Measurements from ENCODE around the gene SLC25A39. TPM values are rescaled to one million over a fixed set of nuclear protein-coding genes. Genes with fewer than 3 reads are reported as not detected.

SLC25A39 gene
- total RNA-seq, 4 donors from 2014 or later = 93.2 to 148 (median 107) TPM

DNA sequence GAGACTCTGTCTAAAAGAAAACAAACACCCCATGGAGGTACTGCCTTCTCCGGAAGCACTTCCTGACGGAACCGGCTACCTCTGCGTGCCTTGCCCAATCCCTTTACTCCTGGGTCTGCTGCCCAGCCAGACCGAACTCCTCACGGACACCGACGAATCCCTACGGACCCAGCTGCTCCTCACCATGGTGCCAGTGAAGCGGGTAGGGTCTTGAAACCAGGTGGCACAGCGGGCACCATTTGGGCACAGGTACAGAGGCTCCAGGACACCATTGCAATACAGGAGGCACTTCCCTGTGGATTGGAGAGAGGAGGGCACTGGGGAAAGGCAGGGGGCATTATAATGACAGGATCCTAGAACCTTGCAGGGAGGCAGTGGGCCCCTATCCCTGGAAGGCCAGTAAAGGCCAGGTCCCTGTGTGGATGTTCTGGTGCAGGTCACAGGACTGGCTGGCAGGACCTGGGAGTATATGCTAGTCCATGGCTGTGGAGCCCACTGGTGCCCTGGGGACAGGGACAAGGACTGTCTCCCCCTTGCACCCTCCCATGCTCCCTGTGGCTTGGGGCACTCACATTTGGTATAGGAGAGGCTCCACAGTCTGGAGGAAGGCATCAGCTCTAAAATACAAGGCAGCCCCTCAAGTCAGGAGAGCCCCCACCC, 2.3 kb downstream of the SLC25A39 start:
- Histone ChIP-seq H3K4me3 (no peak overlapping the region), H3K9me3 (no peaks in the 10 kb centered on the region), H3K27me3 (peaks cover 0 to 10% (median 0%) of the 10 kb centered on the region in 4 donors), H3K27ac (no peak overlapping the region), H3K36me3 (peaks cover 23 to 46% (median 32%) of the 10 kb centered on the region in 3 donors), H3K4me1 (peaks cover 22 to 44% (median 26%) of the 10 kb centered on the region in 3 donors)
- 91% methylated on average over 9 of the region's 11 CpGs; no CpG with 5 or more reads in 1 of the 2 donors for WGBS, 2 donors
- no peak for DNase-seq
- no peak for TF ChIP-seq POLR2A (IDR thresholded peaks at IDR 0.05)
- TF ChIP-seq, protein P1, sequence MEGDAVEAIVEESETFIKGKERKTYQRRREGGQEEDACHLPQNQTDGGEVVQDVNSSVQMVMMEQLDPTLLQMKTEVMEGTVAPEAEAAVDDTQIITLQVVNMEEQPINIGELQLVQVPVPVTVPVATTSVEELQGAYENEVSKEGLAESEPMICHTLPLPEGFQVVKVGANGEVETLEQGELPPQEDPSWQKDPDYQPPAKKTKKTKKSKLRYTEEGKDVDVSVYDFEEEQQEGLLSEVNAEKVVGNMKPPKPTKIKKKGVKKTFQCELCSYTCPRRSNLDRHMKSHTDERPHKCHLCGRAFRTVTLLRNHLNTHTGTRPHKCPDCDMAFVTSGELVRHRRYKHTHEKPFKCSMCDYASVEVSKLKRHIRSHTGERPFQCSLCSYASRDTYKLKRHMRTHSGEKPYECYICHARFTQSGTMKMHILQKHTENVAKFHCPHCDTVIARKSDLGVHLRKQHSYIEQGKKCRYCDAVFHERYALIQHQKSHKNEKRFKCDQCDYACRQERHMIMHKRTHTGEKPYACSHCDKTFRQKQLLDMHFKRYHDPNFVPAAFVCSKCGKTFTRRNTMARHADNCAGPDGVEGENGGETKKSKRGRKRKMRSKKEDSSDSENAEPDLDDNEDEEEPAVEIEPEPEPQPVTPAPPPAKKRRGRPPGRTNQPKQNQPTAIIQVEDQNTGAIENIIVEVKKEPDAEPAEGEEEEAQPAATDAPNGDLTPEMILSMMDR (IDR thresholded peaks at IDR 0.05) = no peak
- intact Hi-C loops (cut with DNase I) = loop anchor here (5.0 kb wide), 1 partner anchor 110 kb away; no protein-coding TSS in a partner anchor

DNA sequence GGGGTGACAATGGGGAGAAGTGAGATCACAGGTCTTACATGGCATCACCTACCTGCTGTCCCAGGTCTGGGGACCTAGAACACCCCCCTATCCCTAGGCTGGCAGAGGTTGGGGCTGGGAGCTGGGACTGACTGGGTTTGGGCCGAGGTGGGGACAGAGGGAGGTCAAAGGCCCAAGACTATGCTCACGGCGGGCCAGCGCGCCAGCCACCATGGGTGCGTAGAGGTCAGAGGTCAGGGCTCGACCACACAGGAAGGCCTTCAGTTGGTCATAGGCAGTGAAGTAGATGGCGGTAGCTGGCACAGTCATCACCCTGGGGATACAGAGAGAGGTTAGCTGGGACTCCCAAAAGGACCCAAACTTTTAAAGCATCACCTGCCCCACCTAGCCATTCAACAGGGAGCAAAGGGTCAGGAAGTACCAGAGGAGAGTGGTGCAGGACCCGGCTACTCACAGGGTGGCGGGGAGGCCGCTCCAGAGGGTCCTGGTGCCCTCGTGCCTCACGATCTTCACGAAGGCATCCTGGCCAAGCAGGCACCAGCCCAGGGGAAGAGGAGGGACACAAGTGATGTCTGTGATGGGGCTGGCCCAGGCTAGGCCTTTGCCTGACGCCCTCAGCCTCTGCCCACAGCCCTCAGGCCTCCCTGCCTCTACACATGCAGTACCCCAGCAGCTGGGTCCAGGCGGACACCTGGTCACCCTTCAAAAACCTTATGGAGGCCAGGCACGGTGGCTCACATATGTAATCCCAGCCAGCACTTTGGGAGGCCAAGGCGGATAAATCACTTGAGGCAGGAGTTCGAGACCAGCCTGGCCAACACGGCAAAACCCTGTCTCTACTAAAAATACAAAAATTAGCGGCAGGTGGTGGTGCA, 3.1 kb downstream of the SLC25A39 start:
- Histone ChIP-seq H3K4me3 (no peak overlapping the region), H3K9me3 (no peaks in the 10 kb centered on the region), H3K36me3 (peaks cover 23 to 46% (median 32%) of the 10 kb centered on the region in 3 donors), H3K27me3 (peaks cover 0 to 19% (median 1%) of the 10 kb centered on the region in 4 donors), H3K27ac (no peak overlapping the region), H3K4me1 (peaks cover 17 to 41% (median 21%) of the 10 kb centered on the region in 3 donors)
- WGBS, 2 donors = 90 to 92% methylated on average over 12 to 13 of the region's 21 CpGs
- DNase-seq = no peak
- no peak for TF ChIP-seq POLR2A (IDR thresholded peaks at IDR 0.05)
- TF ChIP-seq, protein P1 (IDR thresholded peaks at IDR 0.05) = no peak
- intact Hi-C loops (cut with DNase I) = loop anchor here (5.0 kb wide), 1 partner anchor 109 kb away; no protein-coding TSS in a partner anchor

DNA sequence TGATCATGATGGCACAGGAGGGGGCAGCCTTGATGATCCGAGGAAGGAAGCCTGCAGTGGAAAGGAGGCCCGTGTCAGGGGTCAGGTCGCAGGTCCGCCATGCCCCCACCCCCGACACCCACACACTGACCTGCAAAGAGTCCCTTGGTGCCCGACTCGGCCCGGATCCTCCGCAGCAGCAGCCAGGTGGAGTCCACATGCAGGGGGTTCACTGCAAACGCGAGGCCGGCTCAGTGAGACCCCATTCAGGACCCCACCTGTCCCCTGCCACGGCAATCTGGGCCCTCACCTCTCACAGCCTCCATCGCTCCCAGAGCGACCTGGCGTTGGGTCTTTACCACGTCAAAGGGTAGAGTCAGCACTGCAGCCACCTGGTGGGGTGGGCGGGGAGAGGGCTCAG, 4.6 kb downstream of the SLC25A39 start:
- TF ChIP-seq, protein P1 (IDR thresholded peaks at IDR 0.05) = no peak
- TF ChIP-seq POLR2A (IDR thresholded peaks at IDR 0.05) = no peak
- no peak for DNase-seq
- H3K4me1 ChIP-seq = peaks cover 18 to 41% (median 23%) of the 10 kb centered on the region in 3 donors
- H3K27me3 ChIP-seq = peaks cover 0 to 33% (median 11%) of the 10 kb centered on the region in 4 donors
- intact Hi-C loops (cut with DNase I) = loop anchor here (5.0 kb wide), 1 partner anchor 108 kb away; no protein-coding TSS in a partner anchor
- WGBS, 2 donors = 90 to 94% methylated on average over 4 to 5 of the region's 18 CpGs
- no peak overlapping the region for H3K4me3 ChIP-seq
- H3K9me3 ChIP-seq = no peaks in the 10 kb centered on the region
- H3K27ac ChIP-seq = no peak overlapping the region
- peaks cover 23 to 46% (median 32%) of the 10 kb centered on the region in 3 donors for H3K36me3 ChIP-seq

DNA sequence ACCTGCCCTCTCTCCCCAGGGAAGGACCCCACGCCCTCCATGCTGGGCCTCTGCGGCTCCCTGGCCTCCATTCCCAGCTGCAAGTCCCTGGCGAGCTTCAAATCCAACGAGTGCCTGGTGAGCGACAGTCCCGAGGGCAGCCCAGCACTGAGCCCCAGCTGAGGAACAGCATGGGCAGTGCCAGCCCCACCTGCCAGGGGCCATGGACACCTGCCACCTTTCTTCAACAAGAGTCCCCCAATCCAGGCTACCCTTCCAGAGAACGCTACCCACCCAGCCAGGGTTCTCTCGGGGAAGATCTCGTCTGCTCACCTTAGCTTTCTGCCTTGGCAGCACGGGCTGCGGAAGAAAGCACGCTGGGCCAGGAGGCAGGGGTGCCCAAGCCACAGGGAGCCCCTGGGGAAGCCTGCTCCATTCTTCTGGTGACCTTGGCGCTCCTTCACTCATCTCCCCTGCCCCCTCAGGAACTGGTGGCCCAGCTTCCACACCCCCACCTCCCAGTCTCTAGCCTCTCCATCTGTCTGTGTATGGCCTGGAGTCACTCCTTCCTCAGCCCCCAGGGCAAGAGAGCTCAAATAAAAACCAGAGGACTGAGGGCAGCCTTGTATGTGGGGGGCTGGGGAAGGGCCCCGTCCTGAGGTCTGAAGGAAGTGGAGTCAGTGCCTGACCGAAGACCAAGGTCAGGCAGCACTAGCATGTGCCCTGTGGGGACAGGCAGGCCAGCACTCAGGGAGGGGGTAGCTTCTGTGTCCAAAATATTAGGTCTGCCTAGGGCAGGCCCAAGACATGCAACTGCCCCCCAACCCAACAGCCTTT, 6.3 kb downstream of the SLC25A39 start:
- no peak overlapping the region for H3K4me3 ChIP-seq
- H3K27me3 ChIP-seq = peaks cover 0 to 51% (median 11%) of the 10 kb centered on the region in 4 donors
- intact Hi-C loops (cut with DNase I) = no loop called here
- 60 to 63% methylated on average over 2 to 5 of the region's 15 CpGs for WGBS, 2 donors
- no peak for TF ChIP-seq POLR2A (IDR thresholded peaks at IDR 0.05)
- TF ChIP-seq, protein P1 (IDR thresholded peaks at IDR 0.05) = no peak
- H3K9me3 ChIP-seq = no peaks in the 10 kb centered on the region
- H3K4me1 ChIP-seq = peaks cover 16 to 41% (median 23%) of the 10 kb centered on the region in 3 donors
- H3K27ac ChIP-seq = no peak overlapping the region
- H3K36me3 ChIP-seq = peaks cover 23 to 46% (median 32%) of the 10 kb centered on the region in 3 donors
- no peak for DNase-seq
